ENCODE results near the gene EPHA3. TPM values are rescaled to one million over a fixed set of nuclear protein-coding genes. Genes with fewer than 3 reads are reported as not detected.

Gene EPHA3
- total RNA-seq, result 0.17 and 0.45 TPM in 2 replicates

- DNase-seq (ENCODE audit: low read depth), result peak; percentile 16
These were observed at the start of gene EPHA3 for GRCh38 chr3:89107461-89108290. Gene EPHA3, plus strand, starts transcription at chr3:89107621. Its CDS starts 128 bp downstream, at chr3:89107749.

DNA sequence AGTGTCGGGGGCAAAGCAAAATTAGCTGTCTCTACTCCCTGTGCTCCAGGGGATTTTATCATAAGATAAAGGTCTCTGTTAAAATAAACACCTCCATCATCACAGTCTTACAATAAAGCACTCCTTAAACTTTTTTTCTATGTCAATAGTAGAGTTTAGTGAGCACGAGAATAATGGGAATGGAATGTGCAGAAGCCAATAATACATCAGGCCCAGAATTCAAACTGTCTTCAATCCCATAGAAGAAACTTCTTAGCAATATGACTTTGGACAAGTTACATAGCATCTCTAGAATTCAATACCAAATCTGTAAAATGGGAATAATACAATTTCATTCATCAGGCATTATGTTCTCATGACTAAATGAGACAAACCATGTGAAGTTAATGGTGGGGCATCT lies 49.0 kb upstream of the EPHA3 start:
- DNase-seq (ENCODE audit: low read depth), result no peak

DNA sequence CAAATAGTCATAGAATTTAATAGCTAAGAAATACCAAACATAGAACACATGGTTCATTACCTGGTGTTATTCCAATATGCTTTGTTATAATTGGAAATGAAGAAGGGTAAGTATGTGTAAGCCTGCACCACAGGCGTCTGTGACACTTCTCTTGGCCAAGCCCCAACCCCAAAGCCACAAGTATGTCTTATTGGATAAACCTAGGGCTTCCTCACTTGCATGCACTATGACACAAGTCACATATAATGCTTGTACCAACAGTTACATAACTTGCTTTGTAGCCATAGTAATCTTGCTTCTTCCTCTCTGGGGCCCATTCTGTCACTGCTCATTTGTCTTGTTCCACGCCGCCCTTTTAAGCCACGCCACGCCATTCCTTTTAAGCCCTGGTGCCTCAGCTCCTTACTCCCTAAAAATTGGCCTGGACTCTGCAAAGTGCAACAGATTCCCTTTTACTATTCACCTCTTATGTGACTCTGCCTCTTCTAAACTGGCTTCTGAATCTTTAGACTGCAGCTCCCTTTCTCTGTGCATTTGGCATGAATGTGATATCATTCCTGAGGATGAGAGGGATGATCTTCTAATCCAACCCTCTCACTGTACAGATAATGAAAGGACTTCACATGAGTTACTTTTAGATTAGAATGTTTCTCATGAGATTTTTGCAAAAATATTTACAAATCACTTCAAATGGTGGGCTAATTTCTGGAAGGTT lies 48.1 kb upstream of the EPHA3 start:
- peak; percentile 1 for DNase-seq (ENCODE audit: low read depth)

DNA sequence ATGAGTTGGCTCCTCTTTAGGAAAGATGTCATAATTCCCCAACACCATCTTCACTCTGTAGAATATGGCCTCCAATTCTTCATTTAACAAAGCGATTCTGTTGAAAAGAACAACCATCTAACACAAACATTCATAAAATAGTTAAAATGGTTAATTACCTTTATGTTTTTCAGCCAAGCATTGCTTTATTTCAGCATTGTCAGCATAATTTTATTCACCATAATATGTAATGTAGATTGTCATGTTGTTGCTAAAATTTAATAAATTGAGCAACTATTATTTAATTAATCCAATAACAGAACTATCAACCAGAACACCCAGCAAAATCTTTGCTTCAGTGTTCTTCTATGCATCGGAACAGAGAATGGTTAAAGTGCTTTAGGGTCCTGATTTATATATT lies 46.2 kb upstream of the EPHA3 start:
- no peak for DNase-seq (ENCODE audit: low read depth)

GRCh38 chr3:89067736-89068135 lies 39.7 kb upstream of the EPHA3 start:
- DNase-seq (ENCODE audit: low read depth), result no peak

DNA sequence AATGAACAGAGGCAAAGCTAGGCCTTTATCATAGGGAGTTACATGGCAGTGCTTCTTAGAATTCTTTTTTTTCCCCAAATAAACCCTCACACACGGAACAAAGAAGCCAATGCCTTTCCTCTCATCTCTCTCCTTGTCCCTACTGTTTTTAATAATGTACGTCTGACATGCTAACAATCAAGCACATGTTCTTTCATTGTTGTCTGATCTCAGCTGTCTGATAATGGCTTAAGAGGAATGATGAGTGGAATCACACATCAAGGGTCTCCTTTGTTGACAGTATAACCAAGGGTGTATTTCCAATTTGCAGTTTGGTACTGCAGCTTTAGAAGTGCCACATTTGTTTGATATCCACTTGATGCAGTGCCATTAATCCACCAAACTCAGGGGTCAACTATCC lies 34.8 kb upstream of the EPHA3 start:
- no peak for DNase-seq (ENCODE audit: low read depth)

DNA sequence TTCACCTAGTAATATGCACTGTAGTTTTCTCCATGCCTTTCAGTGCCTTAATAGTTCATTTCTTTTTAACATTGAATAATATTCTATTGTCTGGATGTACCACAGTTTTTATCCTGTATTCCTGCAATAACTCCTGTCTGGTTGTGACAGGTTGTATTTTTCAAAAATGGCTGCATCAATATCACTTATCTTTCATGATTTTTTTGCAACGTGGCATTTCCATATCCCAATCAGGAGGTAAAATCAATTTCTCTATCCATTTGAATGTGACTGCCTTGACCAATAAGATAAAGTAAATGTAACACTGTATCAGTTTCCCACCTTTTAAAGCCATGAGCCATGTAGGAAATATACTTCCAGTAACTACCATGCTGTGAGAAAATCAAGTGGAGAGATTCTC lies 27.5 kb upstream of the EPHA3 start:
- no peak for DNase-seq (ENCODE audit: low read depth)

DNA sequence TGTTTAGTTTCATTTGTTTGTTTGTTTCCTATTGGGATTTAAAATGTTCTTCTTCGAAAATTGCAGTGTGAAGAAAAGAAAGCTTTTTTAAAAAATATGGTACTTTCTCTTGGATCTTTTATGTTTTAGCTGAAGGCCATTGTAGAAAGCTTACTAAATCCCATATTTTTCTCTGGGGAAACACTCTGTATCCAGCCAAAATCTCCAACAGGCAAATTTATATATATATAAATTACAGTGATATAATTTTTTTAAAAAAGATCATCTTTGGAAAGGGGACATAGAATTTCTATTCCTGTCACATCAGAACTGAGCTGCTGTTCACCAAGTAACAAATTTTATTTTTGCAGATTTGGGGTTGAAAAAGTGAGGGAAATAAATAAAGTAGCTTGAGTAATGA lies 19.6 kb upstream of the EPHA3 start:
- DNase-seq (ENCODE audit: low read depth), result no peak

DNA sequence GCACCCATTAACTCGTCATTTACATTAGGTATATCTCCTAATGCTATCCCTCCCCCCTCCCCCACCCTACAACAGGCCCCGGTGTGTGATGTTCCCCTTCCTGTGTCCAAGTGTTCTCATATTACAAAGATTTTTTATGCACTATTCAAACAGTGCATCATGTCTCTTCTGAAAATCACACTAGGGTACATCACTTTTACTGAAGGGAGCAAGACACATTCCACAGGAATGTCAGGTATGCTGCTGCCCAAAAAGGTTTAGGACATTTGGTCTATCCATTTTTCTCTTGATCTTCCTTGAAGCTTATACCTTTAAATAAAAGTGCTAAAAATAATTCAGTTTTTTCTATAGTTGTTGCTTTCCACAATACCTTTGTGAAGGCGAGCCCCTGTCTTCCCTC lies 9.2 kb upstream of the EPHA3 start:
- no peak for DNase-seq (ENCODE audit: low read depth)

GRCh38 chr3:89098964-89099585 lies 8.3 kb upstream of the EPHA3 start:
- peak; percentile 52 for DNase-seq (ENCODE audit: low read depth)

GRCh38 chr3:89101251-89101650 lies 6.2 kb upstream of the EPHA3 start:
- DNase-seq (ENCODE audit: low read depth), result no peak

DNA sequence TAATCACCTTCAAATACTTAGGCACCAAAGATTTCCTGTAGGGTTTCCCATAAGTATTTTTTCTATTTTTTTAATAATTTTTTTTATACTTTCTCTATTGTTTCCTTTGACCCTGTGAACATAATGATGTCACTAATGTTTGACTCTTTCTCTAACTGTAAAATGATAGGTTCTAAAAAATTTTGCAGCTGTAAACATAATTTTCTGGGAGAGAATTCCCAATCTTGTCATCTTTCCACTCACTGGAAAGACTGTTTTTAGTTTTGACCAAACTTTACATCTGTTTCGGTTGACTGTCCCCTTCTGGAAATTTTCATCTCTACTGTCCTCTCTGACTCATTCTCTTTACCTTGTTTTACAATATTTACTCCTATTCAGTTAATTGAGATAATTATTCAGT lies 5.5 kb upstream of the EPHA3 start:
- no peak for DNase-seq (ENCODE audit: low read depth)

- no peak for DNase-seq (ENCODE audit: low read depth)
These were observed 2.9 kb upstream of the EPHA3 start for GRCh38 chr3:89104499-89104898.

GRCh38 chr3:89105503-89105902 lies 1.9 kb upstream of the EPHA3 start:
- DNase-seq (ENCODE audit: low read depth), result no peak

DNA sequence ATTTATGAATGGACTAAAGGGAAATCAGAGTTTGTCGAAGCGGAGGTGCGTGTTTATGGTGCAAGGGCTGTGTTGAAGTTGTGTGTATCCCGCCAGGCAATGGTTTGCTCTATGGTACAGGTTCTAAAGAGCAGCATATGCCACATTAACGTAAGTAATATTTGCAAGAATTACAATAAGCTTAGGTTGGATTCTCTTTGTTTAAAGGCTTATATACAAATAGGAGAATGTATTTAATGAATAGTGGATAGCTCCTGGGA lies 800 bp downstream of the EPHA3 start:
- DNase-seq (ENCODE audit: low read depth), result no peak

DNA sequence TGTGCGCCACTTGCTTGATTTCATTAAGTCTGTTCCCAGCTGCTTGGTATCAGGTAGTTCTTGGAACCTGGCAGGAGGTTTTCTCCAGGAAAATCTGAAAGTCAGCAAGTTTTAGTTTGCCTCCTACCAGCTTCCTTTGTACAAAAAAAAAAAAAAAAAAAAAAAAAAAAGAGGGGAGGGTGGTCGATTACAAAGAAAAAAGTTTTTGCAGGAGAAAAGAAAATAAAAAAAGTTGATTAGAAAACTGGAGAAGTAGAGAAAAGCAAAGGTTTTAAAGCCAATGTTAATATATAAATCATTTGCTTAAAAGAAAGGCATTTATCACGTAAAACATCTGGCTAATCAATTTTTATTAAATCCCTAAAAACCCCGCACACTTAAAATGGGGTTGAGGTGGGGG lies 5.9 kb downstream of the EPHA3 start:
- DNase-seq (ENCODE audit: low read depth), result no peak

DNA sequence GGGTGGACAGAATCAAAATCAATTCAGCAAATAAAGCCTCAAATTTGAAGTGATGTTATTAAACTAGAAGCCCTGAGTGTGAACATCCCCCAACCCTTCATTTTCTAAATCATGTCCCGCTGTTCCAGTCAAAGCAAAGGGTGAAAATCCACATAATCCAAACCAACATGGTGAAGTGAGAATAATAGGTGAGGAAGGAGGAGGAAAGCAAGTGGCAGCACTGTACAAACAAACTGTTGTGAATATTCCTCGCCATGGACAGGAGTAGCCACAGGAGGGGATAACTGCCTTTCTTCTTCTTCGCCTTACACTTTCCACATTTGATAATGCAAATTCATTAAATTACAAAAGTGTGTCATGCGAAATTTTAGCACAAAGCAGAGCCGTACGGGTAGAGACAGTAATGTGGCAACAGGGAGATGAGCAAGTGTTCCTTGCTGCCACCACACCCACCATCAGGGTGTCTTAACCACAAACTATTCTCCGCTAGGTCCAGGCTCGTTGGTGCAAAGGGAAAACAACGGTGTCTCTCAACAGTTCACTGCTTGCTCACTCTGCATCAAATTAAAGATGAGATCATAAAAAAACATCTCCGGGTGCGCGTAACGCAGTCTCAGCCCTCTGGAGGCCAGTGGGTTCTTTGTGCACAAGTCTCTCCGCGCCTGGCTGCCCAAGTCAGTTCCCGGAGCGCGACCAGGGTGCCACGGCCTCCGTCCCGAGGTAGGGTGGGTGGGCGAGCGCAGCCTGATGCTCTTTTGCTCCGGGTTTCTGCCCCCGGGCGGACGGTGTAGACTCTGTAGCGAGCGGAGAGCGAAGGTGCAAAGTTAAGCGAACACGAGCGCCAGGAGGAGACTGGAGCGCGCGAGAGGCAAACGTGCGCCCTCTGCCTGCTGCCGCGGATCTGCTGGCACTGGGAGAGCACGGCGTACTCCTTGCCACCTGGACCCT lies 6.7 kb downstream of the EPHA3 start:
- DNase-seq (ENCODE audit: low read depth), result peak; percentile 5

DNA sequence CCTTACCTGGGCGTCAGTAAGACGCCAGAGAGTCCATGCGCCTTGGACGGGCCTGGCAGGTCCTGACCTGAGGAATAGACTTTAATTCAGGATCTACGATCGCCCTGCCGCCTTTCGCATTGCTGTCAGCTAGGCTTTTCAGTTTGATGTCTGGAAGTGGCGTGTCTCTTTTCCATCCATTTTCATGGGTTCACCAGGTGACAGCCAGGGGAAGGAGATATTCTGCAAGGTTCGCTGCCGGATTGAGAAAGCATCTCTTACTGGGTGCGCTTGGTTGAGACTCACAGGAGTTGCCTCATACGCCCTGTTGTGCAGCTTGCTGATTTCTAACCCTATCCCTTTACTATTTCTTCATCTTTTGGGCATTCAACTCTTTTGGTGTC lies 7.4 kb downstream of the EPHA3 start:
- no peak for DNase-seq (ENCODE audit: low read depth)

- DNase-seq (ENCODE audit: low read depth), result no peak
These were observed 9.1 kb downstream of the EPHA3 start for GRCh38 chr3:89116476-89116875.

GRCh38 chr3:89138048-89138447 lies 30.6 kb downstream of the EPHA3 start:
- no peak for DNase-seq (ENCODE audit: low read depth)

DNA sequence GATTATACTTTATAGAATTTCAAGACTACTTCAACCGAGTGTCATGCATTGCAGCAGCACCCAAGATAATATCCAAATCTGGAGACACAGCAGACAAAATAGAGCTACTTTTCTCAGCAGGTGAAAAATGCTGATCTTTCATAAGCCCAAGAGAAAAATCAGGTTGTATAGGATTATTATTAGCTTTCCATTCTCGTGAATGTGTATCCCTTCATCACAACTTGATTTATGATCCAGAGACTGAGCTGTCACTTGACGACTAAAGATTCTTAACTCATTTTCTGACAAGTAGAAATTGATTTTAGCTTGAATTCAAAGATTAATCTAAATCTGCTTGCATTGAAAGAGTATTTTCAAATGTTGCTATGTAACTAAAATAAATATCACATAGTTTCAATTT lies 32.4 kb downstream of the EPHA3 start:
- DNase-seq (ENCODE audit: low read depth), result no peak

DNA sequence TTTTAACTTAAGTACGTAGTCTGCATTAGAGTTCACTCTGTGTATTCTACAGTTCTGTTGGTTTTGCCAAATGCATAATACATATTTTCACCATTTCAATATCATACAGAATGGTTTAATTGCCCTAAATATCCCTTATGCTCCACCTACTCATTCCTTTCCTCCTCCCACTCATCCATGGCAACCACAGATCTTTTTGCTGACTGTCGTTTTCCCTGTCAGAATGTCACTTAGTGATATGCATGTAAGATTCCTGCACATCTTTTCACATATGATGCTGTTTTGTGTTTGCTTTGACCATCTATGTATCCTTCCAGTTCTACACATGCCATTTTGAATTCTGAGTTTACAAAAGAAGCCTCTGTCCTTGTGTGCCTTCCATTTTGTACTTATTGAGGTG lies 36.7 kb downstream of the EPHA3 start:
- DNase-seq (ENCODE audit: low read depth), result no peak

All from renal cortical epithelial cell (primary cell).